Loucy (cell line): ENCODE data around the gene ANK3.

Experiments used
- EZH2phosphoT487 ChIP-seq: fragments of 200-600 bp; IDR thresholded peaks from 2 replicates; pipeline ENCODE4 v1.6.1; 2018; ENCODE audit warnings: antibody characterized with exemption, mild to moderate bottlenecking, moderate library complexity, borderline replicate concordance
- TF ChIP-seq, protein P1 (sequence below): fragments of 200-600 bp; sonication (generic); conservative IDR thresholded peaks from 2 replicates; pipeline ENCODE4 v1.5.1; 2014; ENCODE audit warnings: mild to moderate bottlenecking, antibody characterized with exemption, low read length

DNA sequence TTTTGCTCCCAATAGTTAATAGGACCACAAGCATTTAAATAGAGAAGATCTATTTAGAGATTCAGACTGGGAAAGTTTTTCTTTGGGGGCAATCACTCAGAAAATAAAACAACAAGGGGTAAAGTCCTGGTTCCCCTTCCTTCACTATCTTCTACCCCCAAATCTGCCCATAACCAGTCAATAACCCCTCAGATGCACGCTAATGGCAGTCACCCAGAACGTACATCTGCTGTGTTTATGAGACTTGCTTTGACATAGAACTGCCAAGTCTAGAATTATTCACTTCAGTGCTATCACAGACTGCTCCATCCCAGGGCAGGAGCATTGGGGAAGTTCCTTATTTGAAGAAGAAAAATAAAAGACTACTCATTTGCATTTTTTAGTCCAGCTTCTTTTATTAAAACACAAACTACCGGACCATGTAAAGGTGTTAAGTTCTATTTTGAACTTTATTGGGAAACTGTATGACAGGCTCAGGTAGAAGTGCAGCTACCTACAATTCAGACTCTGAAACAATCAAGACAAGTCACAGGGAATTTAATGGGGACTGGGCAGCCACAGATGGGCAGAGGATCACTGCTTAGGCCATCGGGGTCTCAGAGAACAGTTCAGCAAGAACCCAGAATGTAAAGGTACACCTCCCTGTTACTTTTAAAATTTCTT lies 38.4 kb downstream of the ANK3 start:
- TF ChIP-seq, protein P1, sequence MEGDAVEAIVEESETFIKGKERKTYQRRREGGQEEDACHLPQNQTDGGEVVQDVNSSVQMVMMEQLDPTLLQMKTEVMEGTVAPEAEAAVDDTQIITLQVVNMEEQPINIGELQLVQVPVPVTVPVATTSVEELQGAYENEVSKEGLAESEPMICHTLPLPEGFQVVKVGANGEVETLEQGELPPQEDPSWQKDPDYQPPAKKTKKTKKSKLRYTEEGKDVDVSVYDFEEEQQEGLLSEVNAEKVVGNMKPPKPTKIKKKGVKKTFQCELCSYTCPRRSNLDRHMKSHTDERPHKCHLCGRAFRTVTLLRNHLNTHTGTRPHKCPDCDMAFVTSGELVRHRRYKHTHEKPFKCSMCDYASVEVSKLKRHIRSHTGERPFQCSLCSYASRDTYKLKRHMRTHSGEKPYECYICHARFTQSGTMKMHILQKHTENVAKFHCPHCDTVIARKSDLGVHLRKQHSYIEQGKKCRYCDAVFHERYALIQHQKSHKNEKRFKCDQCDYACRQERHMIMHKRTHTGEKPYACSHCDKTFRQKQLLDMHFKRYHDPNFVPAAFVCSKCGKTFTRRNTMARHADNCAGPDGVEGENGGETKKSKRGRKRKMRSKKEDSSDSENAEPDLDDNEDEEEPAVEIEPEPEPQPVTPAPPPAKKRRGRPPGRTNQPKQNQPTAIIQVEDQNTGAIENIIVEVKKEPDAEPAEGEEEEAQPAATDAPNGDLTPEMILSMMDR = no peak
- no peak for TF ChIP-seq EZH2phosphoT487
